NCI-H2081 (cell line): Measurements from ENCODE around the gene TRIM13.
A peak's percentile ranks its signal among the peaks of the same experiment; 100 is the strongest.
"Not testable (repeated sequence)": the region's sequence is repeated elsewhere in the genome, so short reads cannot be mapped to it uniquely, and the experiment has no call there.

Source experiments
- DNase-seq, 2 experiments: peaks; one replicate each; lab custom pipeline; 2025; lab: John Stamatoyannopoulos, UW

The TRIM13 gene, protein sequence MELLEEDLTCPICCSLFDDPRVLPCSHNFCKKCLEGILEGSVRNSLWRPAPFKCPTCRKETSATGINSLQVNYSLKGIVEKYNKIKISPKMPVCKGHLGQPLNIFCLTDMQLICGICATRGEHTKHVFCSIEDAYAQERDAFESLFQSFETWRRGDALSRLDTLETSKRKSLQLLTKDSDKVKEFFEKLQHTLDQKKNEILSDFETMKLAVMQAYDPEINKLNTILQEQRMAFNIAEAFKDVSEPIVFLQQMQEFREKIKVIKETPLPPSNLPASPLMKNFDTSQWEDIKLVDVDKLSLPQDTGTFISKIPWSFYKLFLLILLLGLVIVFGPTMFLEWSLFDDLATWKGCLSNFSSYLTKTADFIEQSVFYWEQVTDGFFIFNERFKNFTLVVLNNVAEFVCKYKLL

GRCh38 chr13:49996951-49997895, at the start of gene TRIM13:
Gene TRIM13, plus strand, starts transcription at chr13:49997042. Its CDS starts 14,899 bp downstream, at chr13:50011941.
- DNase-seq = peak; percentile 82

DNA sequence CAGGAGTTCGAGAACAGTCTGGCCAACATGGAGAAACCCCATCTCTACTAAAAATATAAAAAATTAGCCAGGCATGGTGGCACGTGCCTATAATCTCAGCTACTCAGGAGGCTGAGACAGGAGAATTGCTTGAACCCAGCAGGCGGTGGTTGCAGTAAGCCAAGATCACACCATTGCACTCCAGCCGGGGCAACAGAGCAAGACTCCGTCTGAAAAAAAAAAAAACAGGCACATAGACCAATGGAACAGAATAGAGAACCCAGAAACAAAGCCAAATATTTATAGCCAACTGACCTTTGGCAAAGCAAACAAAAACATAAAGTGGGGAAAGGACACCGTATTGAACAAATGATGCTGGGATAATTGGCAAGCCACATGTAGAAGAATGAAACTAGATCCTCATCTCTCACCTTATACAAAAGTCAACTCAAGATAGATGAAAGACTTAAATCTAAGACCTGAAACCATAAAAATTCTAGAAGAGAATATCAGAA, 48.0 kb upstream of the TRIM13 start:
- DNase-seq = not testable (repeated sequence)

GRCh38 chr13:49951754-49952535, 44.9 kb upstream of the TRIM13 start:
- DNase-seq = no peak

DNA sequence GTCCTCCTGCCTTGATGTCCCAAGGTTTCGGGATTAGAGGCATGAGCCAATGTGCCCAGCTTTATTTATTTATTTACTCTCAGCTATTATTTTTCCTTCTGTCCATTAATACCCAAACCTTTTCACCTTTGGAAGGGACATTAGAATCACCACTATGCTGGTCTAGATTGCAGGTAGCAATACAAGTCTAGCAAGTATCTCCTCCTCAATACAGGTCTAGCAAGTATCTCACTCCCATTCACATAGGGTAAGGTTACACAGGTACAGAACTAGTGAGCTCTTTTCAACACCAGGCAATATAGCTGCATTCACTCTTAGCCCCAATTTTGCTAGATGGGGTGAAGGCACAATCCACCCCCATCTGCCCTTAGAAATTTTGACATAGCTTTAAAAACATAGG, 43.3 kb upstream of the TRIM13 start:
- DNase-seq = no peak

DNA sequence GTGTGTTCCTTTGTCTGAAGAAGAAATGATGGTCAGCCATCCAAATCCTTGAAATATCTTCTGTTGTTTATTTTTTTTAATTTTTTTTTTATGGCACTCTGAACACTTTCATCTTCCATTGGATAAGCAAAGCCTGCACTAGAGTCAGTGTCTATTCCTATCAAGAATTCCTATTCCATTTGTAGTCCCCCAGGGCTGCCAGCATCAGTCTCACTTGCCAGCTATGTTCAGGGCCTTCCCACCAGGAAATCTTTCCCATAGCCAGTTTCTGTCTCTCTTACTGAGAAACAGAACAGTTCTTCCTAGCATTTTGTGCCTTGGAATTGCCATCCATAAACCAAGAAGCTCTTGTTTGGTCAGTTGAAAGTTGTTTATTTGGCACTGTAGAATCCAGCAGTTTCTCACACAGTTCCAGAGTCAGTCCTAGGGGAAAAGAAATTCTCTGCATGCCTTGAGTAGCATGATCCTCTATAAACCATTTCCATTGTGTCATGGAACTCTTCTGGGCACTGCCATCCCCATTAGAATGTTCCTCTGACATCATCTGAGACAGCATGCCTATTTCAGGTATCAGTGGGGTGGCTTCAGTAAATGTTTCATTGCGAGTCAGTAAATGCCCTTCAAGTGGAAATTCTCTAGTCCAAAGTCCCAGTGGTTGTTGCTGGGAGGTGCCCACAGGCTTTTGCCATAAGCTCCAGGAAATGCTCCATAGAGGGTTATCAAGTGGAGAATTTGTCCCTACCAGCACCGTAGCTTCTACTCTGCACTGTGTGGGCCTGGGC, 42.0 kb upstream of the TRIM13 start:
- no peak for DNase-seq

GRCh38 chr13:49956131-49956530, 40.7 kb upstream of the TRIM13 start:
- DNase-seq = no peak

GRCh38 chr13:49958321-49958720, 38.5 kb upstream of the TRIM13 start:
- DNase-seq = no peak

GRCh38 chr13:49967456-49967855, 29.4 kb upstream of the TRIM13 start:
- DNase-seq = no peak

DNA sequence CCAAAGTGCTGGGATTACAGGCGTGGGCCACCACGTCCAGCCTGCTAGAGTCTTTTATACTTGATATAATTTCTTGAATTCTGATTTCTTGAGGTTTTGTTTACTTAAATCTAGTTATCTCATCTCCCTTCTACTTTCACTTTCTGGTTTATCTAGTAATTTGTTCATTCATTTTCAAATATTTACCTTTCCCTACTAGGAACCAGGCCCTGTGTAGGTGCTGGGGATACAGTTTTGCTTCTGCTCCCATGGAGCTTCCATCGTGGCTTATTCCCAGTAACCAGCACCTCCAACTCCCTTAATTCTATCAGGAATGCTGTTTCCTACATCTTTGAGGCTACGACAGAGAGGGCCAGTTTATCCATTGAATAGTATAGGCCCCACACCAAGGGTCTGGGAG, 24.1 kb upstream of the TRIM13 start:
- DNase-seq = no peak

GRCh38 chr13:49975826-49976225, 21.0 kb upstream of the TRIM13 start:
- no peak for DNase-seq

- DNase-seq = peak; percentile 70 to 73
Observed at GRCh38 chr13:49976314-49977258, 20.3 kb upstream of the TRIM13 start.

GRCh38 chr13:49977992-49978391, 18.9 kb upstream of the TRIM13 start:
- DNase-seq = no peak

GRCh38 chr13:49980266-49980665, 16.6 kb upstream of the TRIM13 start:
- no peak for DNase-seq

DNA sequence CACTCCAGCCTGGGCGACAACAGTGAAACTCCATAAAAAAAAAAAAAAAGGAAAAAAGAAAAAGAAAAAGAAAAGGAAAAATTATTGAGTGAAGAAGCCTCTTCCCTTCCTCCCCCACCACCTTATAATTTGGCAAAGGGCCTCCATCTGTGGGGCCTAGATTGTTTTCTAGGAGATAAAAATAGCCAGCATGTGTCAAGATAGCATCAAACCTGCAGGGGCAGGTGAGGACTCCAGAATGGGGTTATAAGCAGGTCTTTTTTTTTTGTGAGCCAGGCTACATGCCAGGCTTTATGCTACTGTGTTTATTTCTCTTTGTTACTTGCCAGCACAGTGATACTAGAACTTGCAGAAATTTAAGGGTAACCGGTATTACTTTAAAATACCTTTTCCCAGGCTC, 11.7 kb upstream of the TRIM13 start:
- DNase-seq = peak in 1 of 2 experiments; percentile 7

GRCh38 chr13:49986471-49986870, 10.4 kb upstream of the TRIM13 start:
- DNase-seq = no peak

- not testable (repeated sequence) for DNase-seq
Observed at GRCh38 chr13:49990612-49991011, 6.2 kb upstream of the TRIM13 start.

DNA sequence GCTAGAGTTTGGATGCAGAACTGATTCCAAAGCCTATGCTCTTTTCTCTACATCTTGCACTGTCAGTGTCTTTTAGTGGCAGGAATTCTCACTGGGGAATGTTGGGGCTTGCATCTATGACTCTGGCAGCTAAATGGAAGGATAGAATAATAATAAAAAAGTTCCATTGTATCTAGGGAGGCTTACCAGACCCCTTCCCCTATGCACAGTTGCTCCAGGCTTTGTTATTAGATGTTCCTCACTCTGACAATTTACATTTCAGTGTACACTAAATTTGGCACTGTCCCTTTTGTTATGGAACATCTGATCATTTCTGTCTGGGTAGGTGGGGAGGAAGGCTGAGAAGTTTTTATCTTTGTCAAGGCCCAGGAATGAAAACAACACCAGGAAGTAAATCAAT, 3.7 kb upstream of the TRIM13 start:
- no peak for DNase-seq

DNA sequence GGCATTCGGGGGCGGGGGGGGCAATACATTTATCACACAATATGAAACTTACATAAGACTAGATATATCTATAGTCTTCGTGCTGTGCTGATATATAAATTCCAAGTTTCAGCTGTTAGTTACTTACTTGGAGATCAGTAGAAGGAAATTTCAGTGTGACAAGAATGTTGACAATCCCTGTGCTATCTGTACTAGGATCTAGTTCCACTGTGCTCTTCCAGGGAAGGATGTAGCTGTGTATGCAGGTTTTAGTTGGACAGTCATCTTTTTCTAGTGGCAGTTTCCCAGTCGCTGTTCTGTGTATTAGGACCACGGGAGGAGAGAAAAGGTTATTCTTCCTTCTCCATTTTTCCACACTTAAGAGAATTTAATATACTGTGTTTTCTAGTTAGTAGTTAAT, 3.2 kb upstream of the TRIM13 start:
- no peak for DNase-seq

DNA sequence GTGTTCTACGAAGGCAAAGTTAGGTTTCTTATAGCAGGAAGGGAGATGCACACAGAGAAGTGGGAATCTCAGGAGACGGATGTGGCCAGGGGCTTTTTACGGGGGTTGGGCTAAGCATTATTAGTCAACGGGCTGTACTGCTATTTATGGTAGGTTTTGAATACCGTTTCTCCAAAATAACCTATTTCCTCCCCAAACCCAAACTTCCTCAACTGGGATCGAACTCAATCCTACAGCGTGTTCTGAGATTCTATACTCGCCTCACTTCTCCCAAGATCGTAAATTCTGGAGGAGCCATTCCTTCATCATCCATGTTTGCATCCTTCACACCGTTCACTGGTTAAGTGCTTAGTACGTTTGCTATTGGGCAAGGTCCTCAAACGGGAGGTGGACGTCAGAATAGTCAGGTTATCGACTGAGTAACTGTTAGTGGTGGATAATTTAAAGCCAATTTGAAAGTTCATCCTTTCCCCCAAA, 1.2 kb upstream of the TRIM13 start:
- DNase-seq = no peak
